Hepatocyte (in vitro differentiated cells): ENCODE results near the gene RNASE7. TPM values are rescaled to one million over a fixed set of nuclear protein-coding genes. Genes with fewer than 3 reads are reported as not detected.

Experiments used
- DNase-seq: peaks from one replicate; pipeline ENCODE4 v3.0.0-alpha.2; 2016; ENCODE audit warnings: low spot score
- H2AFZ ChIP-seq: fragments of 200-600 bp; sonication (generic); 2 replicates; pipeline ENCODE4 v1.6.0; 2016; ENCODE audit warnings: antibody characterized with exemption, mild to moderate bottlenecking
- H3K27ac ChIP-seq: fragments of 200-600 bp; sonication (generic); 2 replicates; pipeline ENCODE4 v1.5.1; 2016; ENCODE audit warnings: mild to moderate bottlenecking
- H3K27me3 ChIP-seq: fragments of 200-600 bp; sonication (generic); 2 replicates; pipeline ENCODE4 v1.6.1; 2016
- H3K36me3 ChIP-seq: fragments of 200-600 bp; sonication (generic); replicated peaks from 2 replicates; pipeline ENCODE4 v1.5.1; 2016; ENCODE audit warnings: low read depth; ENCODE audit not compliant: insufficient read depth
- H3K4me1 ChIP-seq: fragments of 200-600 bp; sonication (generic); 2 replicates; pipeline ENCODE4 v1.5.1; 2016; ENCODE audit warnings: mild to moderate bottlenecking, moderate library complexity; ENCODE audit not compliant: insufficient read depth
- H3K4me2 ChIP-seq: fragments of 200-600 bp; sonication (generic); 2 replicates; pipeline ENCODE4 v1.6.0; 2016
- H3K4me3 ChIP-seq: fragments of 200-600 bp; sonication (generic); 2 replicates; pipeline ENCODE4 v1.5.1; 2016; ENCODE audit warnings: mild to moderate bottlenecking
- H3K79me2 ChIP-seq: fragments of 200-600 bp; sonication (generic); 2 replicates; pipeline ENCODE4 v1.6.0; 2017; ENCODE audit warnings: mild to moderate bottlenecking
- H3K9me2 ChIP-seq: fragments of 200-600 bp; sonication (generic); replicated peaks from 2 replicates; pipeline ENCODE4 v1.6.0; 2017; ENCODE audit warnings: mild to moderate bottlenecking; ENCODE audit not compliant: insufficient read depth
- H3K9me3 ChIP-seq: fragments of 200-600 bp; sonication (generic); 2 replicates; pipeline ENCODE4 v1.5.1; 2016; ENCODE audit warnings: low read depth, mild to moderate bottlenecking
- H4K20me1 ChIP-seq: fragments of 200-600 bp; sonication (generic); 2 replicates; pipeline ENCODE4 v1.6.0; 2016; ENCODE audit warnings: mild to moderate bottlenecking; ENCODE audit not compliant: insufficient read depth, poor library complexity, severe bottlenecking
- CTCF ChIP-seq: fragments of 200-600 bp; sonication (generic); IDR thresholded peaks from 2 replicates; pipeline ENCODE4 v1.5.1; 2016; ENCODE audit warnings: antibody characterized with exemption, mild to moderate bottlenecking; ENCODE audit not compliant: poor library complexity
- EZH2 ChIP-seq: fragments of 200-600 bp; sonication (generic); IDR thresholded peaks from 2 replicates; pipeline ENCODE4 v1.6.1; 2016; ENCODE audit warnings: antibody characterized with exemption, mild to moderate bottlenecking, borderline replicate concordance
- EZH2phosphoT487 ChIP-seq: fragments of 200-600 bp; sonication (generic); IDR thresholded peaks from one replicate; pipeline ENCODE4 v1.6.1; 2018; ENCODE audit warnings: antibody characterized with exemption, mild to moderate bottlenecking, low read depth, moderate library complexity; ENCODE audit not compliant: unreplicated experiment, severe bottlenecking
- WGBS: methylation state at CpG from one replicate; pipeline ENCODE4 v1.1.6; 2016; ENCODE audit warnings: low lambda C conversion rate; ENCODE audit errors: missing lambda C conversion rate; 5-methylcytosine and 5-hydroxymethylcytosine counted together
- polyA plus RNA-seq: library from polyadenylated mRNA; unstranded; fragments of >200 nt; fragmentation: Nextera tagmentation; extraction: Ambion mirVana; gene quantifications from 2 replicates; pipeline ENCODE4 v1.2.1, GENCODE V29; 2016
- total RNA-seq: library from RNA; depleted of rRNA; stranded (reverse); fragments of >200 nt; gene quantifications from 2 replicates; pipeline ENCODE4 v1.2.3, GENCODE V29; 2014

The RNASE7 gene
- total and polyA plus RNA-seq, 2 experiments from 2014 or later, result not detected

- Histone ChIP-seq H3K4me1 (no peaks in the 10 kb centered on the region), H3K27ac (no peak overlapping the region), H3K79me2 (no peaks in the 10 kb centered on the region), H3K4me2 (no peak overlapping the region), H3K36me3 (no peaks in the 10 kb centered on the region), H3K4me3 (no peak overlapping the region), H3K9me3 (no peaks in the 10 kb centered on the region), H2AFZ (no peak overlapping the region), H3K27me3 (no peaks in the 10 kb centered on the region), H3K9me2 (no peaks in the 10 kb centered on the region), H4K20me1 (no peaks in the 10 kb centered on the region)
- DNase-seq, result no peak
- no peak for TF ChIP-seq EZH2phosphoT487
- no peak for TF ChIP-seq EZH2
- TF ChIP-seq CTCF, result no peak
- WGBS, result 94% methylated on average over 29 of the region's 30 CpGs
Observed at GRCh38 chr14:21081521-21082142, 39.5 kb downstream of the RNASE7 start.

DNA sequence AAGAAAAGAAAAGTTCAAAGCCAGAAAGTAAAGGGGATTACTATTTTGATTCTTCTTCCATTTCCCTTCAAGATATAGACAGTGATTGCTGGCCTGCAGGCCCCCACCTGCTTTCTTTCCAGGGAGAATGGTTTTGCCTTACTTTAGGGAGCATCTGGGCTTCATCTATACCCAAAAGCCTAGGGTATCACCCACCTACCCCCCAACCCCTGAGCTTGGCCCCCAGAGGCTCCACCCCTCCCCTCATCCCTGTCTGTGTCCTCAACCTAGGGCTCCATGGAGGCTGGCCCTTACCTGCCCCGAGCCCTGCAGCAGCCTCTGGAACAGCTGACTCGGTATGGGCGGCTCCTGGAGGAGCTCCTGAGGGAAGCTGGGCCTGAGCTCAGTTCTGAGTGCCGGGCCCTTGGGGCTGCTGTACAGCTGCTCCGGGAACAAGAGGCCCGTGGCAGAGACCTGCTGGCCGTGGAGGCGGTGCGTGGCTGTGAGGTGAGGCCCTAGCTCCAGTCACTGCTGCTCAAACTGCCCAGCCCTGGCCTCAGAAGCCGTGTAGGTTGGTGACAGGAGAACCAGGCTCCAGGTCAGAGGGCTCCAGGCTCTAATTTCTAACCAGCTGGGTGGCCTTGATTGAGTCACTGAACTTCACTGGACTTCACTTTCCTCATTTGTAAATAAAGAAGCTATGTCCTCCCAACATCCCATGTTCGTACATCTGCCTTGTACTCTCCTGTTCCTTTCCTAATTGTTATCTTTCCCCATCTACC, 41.6 kb downstream of the RNASE7 start:
- Histone ChIP-seq H3K79me2 (no peaks in the 10 kb centered on the region), H3K27me3 (no peaks in the 10 kb centered on the region), H3K9me3 (no peaks in the 10 kb centered on the region), H3K27ac (peak overlapping the region; percentile 62), H3K4me1 (no peaks in the 10 kb centered on the region), H3K9me2 (no peaks in the 10 kb centered on the region), H3K36me3 (no peaks in the 10 kb centered on the region), H3K4me2 (no peak overlapping the region), H3K4me3 (no peak overlapping the region), H4K20me1 (no peaks in the 10 kb centered on the region), H2AFZ (no peak overlapping the region)
- DNase-seq, result no peak
- WGBS, result 86% methylated on average over 11 of the region's 11 CpGs
- no peak for TF ChIP-seq EZH2phosphoT487
- TF ChIP-seq CTCF, result no peak
- TF ChIP-seq EZH2, result no peak

- no peak overlapping the region for H3K4me3 ChIP-seq
- H4K20me1 ChIP-seq, result no peaks in the 10 kb centered on the region
- WGBS, result 89% methylated on average over 2 of the region's 2 CpGs
- no peak for DNase-seq
- no peaks in the 10 kb centered on the region for H3K36me3 ChIP-seq
- H3K79me2 ChIP-seq, result no peaks in the 10 kb centered on the region
- no peaks in the 10 kb centered on the region for H3K27me3 ChIP-seq
- H3K9me3 ChIP-seq, result no peaks in the 10 kb centered on the region
- H3K27ac ChIP-seq, result peak overlapping the region; percentile 62
- no peak overlapping the region for H2AFZ ChIP-seq
- no peak overlapping the region for H3K4me2 ChIP-seq
- no peak for TF ChIP-seq EZH2phosphoT487
- no peak for TF ChIP-seq EZH2
- TF ChIP-seq CTCF, result no peak
- H3K9me2 ChIP-seq, result no peaks in the 10 kb centered on the region
- H3K4me1 ChIP-seq, result no peaks in the 10 kb centered on the region
Observed at GRCh38 chr14:21084396-21084795, 42.2 kb downstream of the RNASE7 start.
